Muscle layer of duodenum (tissue), 2 donors: Measurements from ENCODE around the gene LIPG.
"Not testable (repeated sequence)": the region's sequence is repeated elsewhere in the genome, so short reads cannot be mapped to it uniquely, and the experiment has no call there.

Experiments used
- H3K27ac ChIP-seq: one replicate; pipeline ENCODE4 v1.7.0; 2013; ENCODE audit warnings: mild to moderate bottlenecking, low read length
- H3K27me3 ChIP-seq: one replicate; pipeline ENCODE4 v1.7.0; 2013; ENCODE audit warnings: low read depth, mild to moderate bottlenecking, control low read depth, low read length
- H3K36me3 ChIP-seq, 2 donors: one replicate each; pipeline ENCODE4 v1.7.0; 2013; ENCODE audit warnings: low read length in 2 of 2, control low read depth in 1 of 2, mild to moderate bottlenecking in 1 of 2; ENCODE audit not compliant: insufficient read depth in 2 of 2, control insufficient read depth in 1 of 2
- H3K4me1 ChIP-seq, 2 donors: one replicate each; pipeline ENCODE4 v1.7.0; 2013; ENCODE audit warnings: low read length in 2 of 2, mild to moderate bottlenecking in 2 of 2, control low read depth in 1 of 2, moderate library complexity in 1 of 2; ENCODE audit not compliant: insufficient read depth in 2 of 2, control insufficient read depth in 1 of 2
- H3K4me3 ChIP-seq, 2 donors: one replicate each; pipeline ENCODE4 v1.7.0; 2013; ENCODE audit warnings: low read length in 2 of 2, low read depth in 1 of 2, mild to moderate bottlenecking in 1 of 2
- H3K9me3 ChIP-seq, 2 donors: one replicate each; pipeline ENCODE4 v1.7.0; 2013; ENCODE audit warnings: low read length in 2 of 2, control low read depth in 1 of 2, mild to moderate bottlenecking in 1 of 2; ENCODE audit not compliant: control insufficient read depth in 1 of 2
- donor health status: healthy.

Gene LIPG

GRCh38 chr18:49563701-49564517 is 2.1 kb downstream of the LIPG start:
- Histone ChIP-seq H3K36me3 (no peaks in the 10 kb centered on the region), H3K4me1 (peaks cover 0 to 25% of the 10 kb centered on the region in 2 donors), H3K4me3 (peak overlapping the region in 1 of 2 donors; percentile 38), H3K9me3 (no peaks in the 10 kb centered on the region), H3K27me3 (peaks cover 22% of the 10 kb centered on the region), H3K27ac (no peak overlapping the region)

- Histone ChIP-seq H3K36me3 (peaks cover 0 to 4% of the 10 kb centered on the region in 2 donors), H3K4me1 (peaks cover 0 to 25% of the 10 kb centered on the region in 2 donors), H3K27ac (no peak overlapping the region), H3K9me3 (no peaks in the 10 kb centered on the region), H3K4me3 (no peak overlapping the region), H3K27me3 (peaks cover 22% of the 10 kb centered on the region)
These were observed 2.6 kb downstream of the LIPG start for GRCh38 chr18:49564518-49564834.

- Histone ChIP-seq H3K27me3 (peaks cover 21% of the 10 kb centered on the region), H3K9me3 (no peaks in the 10 kb centered on the region), H3K36me3 (peaks cover 0 to 10% of the 10 kb centered on the region in 2 donors), H3K27ac (no peak overlapping the region), H3K4me3 (peak overlapping the region in 1 of 2 donors; percentile 7), H3K4me1 (peaks cover 0 to 25% of the 10 kb centered on the region in 2 donors)
These were observed 3.2 kb downstream of the LIPG start for GRCh38 chr18:49565101-49565500.

GRCh38 chr18:49565612-49566011 is 3.8 kb downstream of the LIPG start:
- H3K36me3 ChIP-seq = peaks cover 0 to 10% of the 10 kb centered on the region in 2 donors
- no peaks in the 10 kb centered on the region for H3K9me3 ChIP-seq
- H3K27ac ChIP-seq = no peak overlapping the region
- H3K4me1 ChIP-seq = peaks cover 0 to 23% of the 10 kb centered on the region in 2 donors
- H3K27me3 ChIP-seq = peaks cover 16% of the 10 kb centered on the region
- H3K4me3 ChIP-seq = peak overlapping the region in 1 of 2 donors; percentile 7

- peaks cover 10% of the 10 kb centered on the region for H3K27me3 ChIP-seq
- no peak overlapping the region for H3K4me3 ChIP-seq
These were observed 4.4 kb downstream of the LIPG start for GRCh38 chr18:49566217-49566770.

GRCh38 chr18:49566985-49567384 is 5.1 kb downstream of the LIPG start:
- H3K4me3 ChIP-seq = no peak overlapping the region
- H3K4me1 ChIP-seq = peaks cover 0 to 10% of the 10 kb centered on the region in 2 donors
- peaks cover 0 to 10% of the 10 kb centered on the region in 2 donors for H3K36me3 ChIP-seq
- H3K9me3 ChIP-seq = no peaks in the 10 kb centered on the region
- no peak overlapping the region for H3K27ac ChIP-seq
- peaks cover 4% of the 10 kb centered on the region for H3K27me3 ChIP-seq

More at GRCh38 chr18:49566217-49566770, 4.4 kb downstream of the LIPG start:
- Histone ChIP-seq H3K27ac (no peak overlapping the region), H3K9me3 (no peaks in the 10 kb centered on the region), H3K36me3 (peaks cover 0 to 10% of the 10 kb centered on the region in 2 donors), H3K4me1 (peaks cover 0 to 16% of the 10 kb centered on the region in 2 donors)

GRCh38 chr18:49569724-49570123 is 7.9 kb downstream of the LIPG start:
- H3K9me3 ChIP-seq = no peaks in the 10 kb centered on the region
- H3K27ac ChIP-seq = no peak overlapping the region
- no peak overlapping the region for H3K4me3 ChIP-seq
- peaks cover 0 to 10% of the 10 kb centered on the region in 2 donors for H3K36me3 ChIP-seq
- H3K4me1 ChIP-seq = no peaks in the 10 kb centered on the region
- no peaks in the 10 kb centered on the region for H3K27me3 ChIP-seq

GRCh38 chr18:49570836-49571235 is 9.0 kb downstream of the LIPG start:
- H3K4me3 ChIP-seq = no peak overlapping the region
- no peaks in the 10 kb centered on the region for H3K4me1 ChIP-seq
- H3K36me3 ChIP-seq = peaks cover 0 to 10% of the 10 kb centered on the region in 2 donors
- no peak overlapping the region for H3K27ac ChIP-seq
- H3K9me3 ChIP-seq = no peaks in the 10 kb centered on the region
- no peaks in the 10 kb centered on the region for H3K27me3 ChIP-seq

- no peaks in the 10 kb centered on the region for H3K9me3 ChIP-seq
- no peak overlapping the region for H3K27ac ChIP-seq
- peaks cover 0 to 10% of the 10 kb centered on the region in 2 donors for H3K36me3 ChIP-seq
- H3K4me3 ChIP-seq = no peak overlapping the region
- no peaks in the 10 kb centered on the region for H3K27me3 ChIP-seq
- no peaks in the 10 kb centered on the region for H3K4me1 ChIP-seq
These were observed 10.9 kb downstream of the LIPG start for GRCh38 chr18:49572611-49573345.

- no peaks in the 10 kb centered on the region for H3K27me3 ChIP-seq
- no peak overlapping the region for H3K27ac ChIP-seq
- H3K36me3 ChIP-seq = peaks cover 0 to 10% of the 10 kb centered on the region in 2 donors
- no peaks in the 10 kb centered on the region for H3K9me3 ChIP-seq
- H3K4me3 ChIP-seq = no peak overlapping the region
- H3K4me1 ChIP-seq = no peaks in the 10 kb centered on the region
These were observed 12.0 kb downstream of the LIPG start for GRCh38 chr18:49573835-49574234.

GRCh38 chr18:49579041-49579440 is 17.2 kb downstream of the LIPG start:
- not testable (repeated sequence) for H3K27me3 ChIP-seq, H3K4me1 ChIP-seq, H3K36me3 ChIP-seq, H3K4me3 ChIP-seq, H3K9me3 ChIP-seq, H3K27ac ChIP-seq
